ENCODE measurements around the gene FOXO6. TPM values are rescaled to one million over a fixed set of nuclear protein-coding genes. Genes with fewer than 3 reads are reported as not detected.

Gene FOXO6
- total and polyA plus RNA-seq, 8 donors = 0.63 to 2.8 (median 1.9) TPM

- ATAC-seq (no peak), DNase-seq (no peak)
- no peak overlapping the region for H3K27ac ChIP-seq
- peaks cover 0 to 27% of the 10 kb centered on the region in 2 donors for H3K27me3 ChIP-seq
- no peaks in the 10 kb centered on the region for H3K9me3 ChIP-seq
- intact Hi-C loops (cut with DNase I) = no loop called here
- H3K36me3 ChIP-seq = no peaks in the 10 kb centered on the region
- H3K4me1 ChIP-seq = peaks cover 0 to 6% of the 10 kb centered on the region in 2 donors
- no peak overlapping the region for H3K4me3 ChIP-seq
- TF ChIP-seq CTCF (IDR thresholded peaks at IDR 0.05) = no peak
Measured at GRCh38 chr1:41400225-41400624, 39.0 kb downstream of the FOXO6 start.

- Histone ChIP-seq H3K27me3 (peaks cover 0 to 16% of the 10 kb centered on the region in 2 donors), H3K9me3 (no peaks in the 10 kb centered on the region), H3K4me1 (peaks cover 0 to 6% of the 10 kb centered on the region in 2 donors), H3K36me3 (no peaks in the 10 kb centered on the region), H3K4me3 (no peak overlapping the region), H3K27ac (no peak overlapping the region)
- TF ChIP-seq CTCF (IDR thresholded peaks at IDR 0.05) = no peak
- DNase-seq (no peak), ATAC-seq (no peak)
- intact Hi-C loops (cut with DNase I) = no loop called here
Measured at GRCh38 chr1:41401899-41402298, 40.7 kb downstream of the FOXO6 start.

- DNase-seq (peak in 1 of 4 donors; percentile 57), ATAC-seq (peak; percentile 31)
- Histone ChIP-seq H3K27me3 (peaks cover 0 to 38% of the 10 kb centered on the region in 2 donors), H3K4me1 (peaks cover 0 to 6% of the 10 kb centered on the region in 2 donors), H3K4me3 (no peak overlapping the region), H3K36me3 (no peaks in the 10 kb centered on the region), H3K9me3 (no peaks in the 10 kb centered on the region), H3K27ac (no peak overlapping the region)
- no peak for TF ChIP-seq CTCF (IDR thresholded peaks at IDR 0.05)
- intact Hi-C loops (cut with DNase I) = no loop called here
Measured at GRCh38 chr1:41404308-41404761, 43.1 kb downstream of the FOXO6 start.

- peaks cover 0 to 6% of the 10 kb centered on the region in 2 donors for H3K4me1 ChIP-seq
- no peak for TF ChIP-seq CTCF (IDR thresholded peaks at IDR 0.05)
- no peaks in the 10 kb centered on the region for H3K36me3 ChIP-seq
Measured at GRCh38 chr1:41407664-41408252, 46.5 kb downstream of the FOXO6 start.

GRCh38 chr1:41408691-41409090 is 47.5 kb downstream of the FOXO6 start:
- peaks cover 0 to 61% of the 10 kb centered on the region in 2 donors for H3K27me3 ChIP-seq
- no peak overlapping the region for H3K27ac ChIP-seq
- ATAC-seq (no peak), DNase-seq (no peak)
- intact Hi-C loops (cut with DNase I) = no loop called here
- no peaks in the 10 kb centered on the region for H3K36me3 ChIP-seq
- H3K4me3 ChIP-seq = no peak overlapping the region
- H3K4me1 ChIP-seq = peaks cover 0 to 6% of the 10 kb centered on the region in 2 donors
- H3K9me3 ChIP-seq = no peaks in the 10 kb centered on the region
- TF ChIP-seq CTCF (IDR thresholded peaks at IDR 0.05) = no peak

More at GRCh38 chr1:41407664-41408252, 46.5 kb downstream of the FOXO6 start:
- H3K27me3 ChIP-seq = peaks cover 0 to 61% of the 10 kb centered on the region in 2 donors
- no peak for DNase-seq
- no peak overlapping the region for H3K27ac ChIP-seq
- ATAC-seq = no peak
- no peaks in the 10 kb centered on the region for H3K9me3 ChIP-seq
- intact Hi-C loops (cut with DNase I) = no loop called here
- H3K4me3 ChIP-seq = no peak overlapping the region

All from left lung (tissue), 10 donors.